HL-60 (cell line): ENCODE results near the gene MGAT5.

ENCODE experiments used
- CTCF ChIP-seq: IDR thresholded peaks from one replicate; pipeline ENCODE4 v1.5.1; 2011; ENCODE audit warnings: low read length, control low read depth, inconsistent platforms; ENCODE audit not compliant: insufficient read depth
- REST ChIP-seq: IDR thresholded peaks from 2 replicates; pipeline ENCODE4 v1.6.1; 2012; ENCODE audit warnings: low read depth; ENCODE audit not compliant: insufficient replicate concordance

- TF ChIP-seq CTCF (no peak), REST (no peak)
Measured at GRCh38 chr2:134233728-134234136, 20.1 kb upstream of the MGAT5 start.
